ENCODE measurements around the gene ELF1.

Gene ELF1

GRCh38 chr13:40985381-40986100 lies 33.6 kb downstream of the ELF1 start:
- DNase-seq, result peak; percentile 27
- Histone ChIP-seq H3K9me3 (replicated peaks; ENCODE audit: insufficient read depth, low read length) (no peaks in the 10 kb centered on the region), H3K36me3 (replicated peaks; ENCODE audit: insufficient read depth, low read length) (no peaks in the 10 kb centered on the region; the same call in 1 of the 2 replicates), H4K20me1 (ENCODE audit: insufficient read depth, low read length) (no peaks in the 10 kb centered on the region), H3K27me3 (replicated peaks; ENCODE audit: insufficient read depth, low read length) (no peaks in the 10 kb centered on the region), H3K79me2 (ENCODE audit: low read length) (peaks cover 89% of the 10 kb centered on the region), H3K4me1 (ENCODE audit: low read length) (peaks cover 31% of the 10 kb centered on the region), H3K27ac (ENCODE audit: low read length) (peak overlapping the region; percentile 97), H3K9ac (ENCODE audit: low read length) (peak overlapping the region; percentile 66), H3F3A (ENCODE audit: insufficient read depth, low read length) (peaks cover 41% of the 10 kb centered on the region), H2AFZ (ENCODE audit: low read length) (no peak overlapping the region), H3K9me2 (replicated peaks; ENCODE audit: insufficient read depth, low read length) (no peaks in the 10 kb centered on the region), H3K4me3 (ENCODE audit: low read length) (peak overlapping the region; percentile 54), H3K4me2 (ENCODE audit: low read depth, low read length) (peak overlapping the region; percentile 91)
- no peak for TF ChIP-seq EZH2 (optimal IDR thresholded peaks at IDR 0.05; ENCODE audit: low read depth, low read length)
- TF ChIP-seq CTCF (IDR thresholded peaks at IDR 0.05; ENCODE audit: low read length), result no peak
- TF ChIP-seq EZH2phosphoT487 (IDR thresholded peaks at IDR 0.05; ENCODE audit: low read length), result no peak

- Histone ChIP-seq H3K9me2 (replicated peaks; ENCODE audit: insufficient read depth, low read length) (no peaks in the 10 kb centered on the region), H3K27ac (ENCODE audit: low read length) (peak overlapping the region; percentile 97), H3K4me2 (ENCODE audit: low read depth, low read length) (peak overlapping the region; percentile 91), H3K79me2 (ENCODE audit: low read length) (peaks cover 89% of the 10 kb centered on the region), H3K9ac (ENCODE audit: low read length) (peak overlapping the region; percentile 66), H4K20me1 (ENCODE audit: insufficient read depth, low read length) (no peaks in the 10 kb centered on the region), H3K27me3 (replicated peaks; ENCODE audit: insufficient read depth, low read length) (no peaks in the 10 kb centered on the region), H3F3A (ENCODE audit: insufficient read depth, low read length) (peaks cover 41% of the 10 kb centered on the region), H3K4me1 (ENCODE audit: low read length) (peaks cover 33% of the 10 kb centered on the region), H2AFZ (ENCODE audit: low read length) (no peak overlapping the region), H3K9me3 (replicated peaks; ENCODE audit: insufficient read depth, low read length) (no peaks in the 10 kb centered on the region), H3K4me3 (ENCODE audit: low read length) (peak overlapping the region; percentile 54), H3K36me3 (replicated peaks; ENCODE audit: insufficient read depth, low read length) (no peaks in the 10 kb centered on the region; the same call in 1 of the 2 replicates)
- no peak for TF ChIP-seq CTCF (IDR thresholded peaks at IDR 0.05; ENCODE audit: low read length)
- no peak for TF ChIP-seq EZH2 (optimal IDR thresholded peaks at IDR 0.05; ENCODE audit: low read depth, low read length)
- DNase-seq, result peak; percentile 80
These were observed 34.3 kb downstream of the ELF1 start for GRCh38 chr13:40984668-40985366.

GRCh38 chr13:40983725-40984667 lies 35.1 kb downstream of the ELF1 start:
- no peaks in the 10 kb centered on the region for H4K20me1 ChIP-seq (ENCODE audit: insufficient read depth, low read length)
- peak overlapping the region; percentile 66; the same call in 1 of the 2 replicates for H3K9ac ChIP-seq (ENCODE audit: low read length)
- H3K4me1 ChIP-seq (ENCODE audit: low read length), result peaks cover 35% of the 10 kb centered on the region
- peaks cover 89% of the 10 kb centered on the region for H3K79me2 ChIP-seq (ENCODE audit: low read length)
- peak overlapping the region; percentile 91 for H3K4me2 ChIP-seq (ENCODE audit: low read depth, low read length)
- no peak for TF ChIP-seq EZH2phosphoT487 (IDR thresholded peaks at IDR 0.05; ENCODE audit: low read length)
- no peak for TF ChIP-seq CTCF (IDR thresholded peaks at IDR 0.05; ENCODE audit: low read length)
- no peak for TF ChIP-seq EZH2 (optimal IDR thresholded peaks at IDR 0.05; ENCODE audit: low read depth, low read length)
- H3K36me3 ChIP-seq (replicated peaks; ENCODE audit: insufficient read depth, low read length), result no peaks in the 10 kb centered on the region; the same call in 1 of the 2 replicates
- no peak overlapping the region for H2AFZ ChIP-seq (ENCODE audit: low read length)
- H3K4me3 ChIP-seq (ENCODE audit: low read length), result peak overlapping the region; percentile 54; the same call in 1 of the 2 replicates
- H3F3A ChIP-seq (ENCODE audit: insufficient read depth, low read length), result peaks cover 41% of the 10 kb centered on the region
- peak overlapping the region; percentile 97 for H3K27ac ChIP-seq (ENCODE audit: low read length)
- DNase-seq, result no peak
- no peaks in the 10 kb centered on the region for H3K9me3 ChIP-seq (replicated peaks; ENCODE audit: insufficient read depth, low read length)
- H3K9me2 ChIP-seq (replicated peaks; ENCODE audit: insufficient read depth, low read length), result no peaks in the 10 kb centered on the region
- no peaks in the 10 kb centered on the region for H3K27me3 ChIP-seq (replicated peaks; ENCODE audit: insufficient read depth, low read length)

All from MM.1S (cell line).